ENCODE results near the gene FNDC1.

The FNDC1 gene

DNA sequence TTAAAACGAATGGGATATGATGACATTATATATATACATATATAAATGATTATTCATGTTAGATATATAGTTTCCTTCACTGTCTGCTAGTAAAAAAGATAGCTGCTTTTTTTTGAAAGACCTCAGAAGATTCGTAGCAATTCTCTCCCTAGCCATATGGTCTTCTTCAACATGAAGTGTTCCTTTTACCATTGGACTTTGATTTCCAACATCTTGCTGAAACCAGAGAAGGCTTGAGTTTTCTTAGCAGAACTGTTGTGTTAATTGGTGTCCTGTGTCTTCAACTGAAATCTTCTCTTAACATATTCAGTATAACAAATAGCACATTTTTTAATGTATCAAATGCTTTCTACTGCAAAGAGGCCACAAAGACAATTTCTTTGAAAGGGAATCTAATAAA lies 55.3 kb downstream of the FNDC1 start:
- no peak overlapping the region for H3K4me3 ChIP-seq (ENCODE audit: low read length)
- no peak for DNase-seq (ENCODE audit: low read depth)
- no peak for TF ChIP-seq CTCF (IDR thresholded peaks at IDR 0.05; ENCODE audit: insufficient read depth, low read depth, low read length, missing control alignments)

- no peak for DNase-seq (ENCODE audit: low read depth)
- no peak for TF ChIP-seq CTCF (IDR thresholded peaks at IDR 0.05; ENCODE audit: insufficient read depth, low read depth, low read length, missing control alignments)
- no peak overlapping the region for H3K4me3 ChIP-seq (ENCODE audit: low read length)
Observed at GRCh38 chr6:159229651-159230051, 60.5 kb downstream of the FNDC1 start.

GRCh38 chr6:159232106-159232645 lies 63.0 kb downstream of the FNDC1 start:
- no peak for DNase-seq (ENCODE audit: low read depth)
- TF ChIP-seq CTCF (IDR thresholded peaks at IDR 0.05; ENCODE audit: insufficient read depth, low read depth, low read length, missing control alignments) = no peak
- no peak overlapping the region for H3K4me3 ChIP-seq (ENCODE audit: low read length)

GRCh38 chr6:159232751-159233150 lies 63.6 kb downstream of the FNDC1 start:
- TF ChIP-seq CTCF (IDR thresholded peaks at IDR 0.05; ENCODE audit: insufficient read depth, low read depth, low read length, missing control alignments) = no peak
- no peak overlapping the region for H3K4me3 ChIP-seq (ENCODE audit: low read length)
- DNase-seq (ENCODE audit: low read depth) = no peak

- no peak overlapping the region for H3K4me3 ChIP-seq (ENCODE audit: low read length)
- no peak for TF ChIP-seq CTCF (IDR thresholded peaks at IDR 0.05; ENCODE audit: insufficient read depth, low read depth, low read length, missing control alignments)
- DNase-seq (ENCODE audit: low read depth) = no peak
Observed at GRCh38 chr6:159233365-159234101, 64.3 kb downstream of the FNDC1 start.

DNA sequence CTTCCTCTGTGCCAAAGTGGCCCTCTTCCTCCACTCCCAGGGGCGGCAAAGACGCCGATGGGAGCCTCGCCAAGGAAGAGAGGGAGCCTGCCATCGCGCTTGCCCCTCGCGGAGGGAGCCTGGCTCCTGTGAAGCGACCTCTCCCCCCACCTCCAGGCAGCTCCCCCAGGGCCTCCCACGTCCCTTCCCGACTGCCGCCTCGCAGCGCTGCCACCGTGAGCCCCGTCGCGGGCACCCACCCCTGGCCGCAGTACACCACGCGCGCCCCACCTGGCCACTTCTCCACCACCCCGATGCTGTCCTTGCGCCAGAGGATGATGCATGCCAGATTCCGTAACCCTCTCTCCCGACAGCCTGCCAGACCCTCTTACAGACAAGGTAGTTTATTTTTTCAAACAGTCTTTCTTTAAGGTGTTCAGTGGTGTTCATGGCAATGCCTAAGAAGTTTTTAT lies 64.9 kb downstream of the FNDC1 start:
- H3K4me3 ChIP-seq (ENCODE audit: low read length) = no peak overlapping the region
- DNase-seq (ENCODE audit: low read depth) = no peak
- no peak for TF ChIP-seq CTCF (IDR thresholded peaks at IDR 0.05; ENCODE audit: insufficient read depth, low read depth, low read length, missing control alignments)
